HAP-1 (cell line): ENCODE measurements around the gene BRMS1.

ENCODE experiments used
- DNase-seq, 2 experiments: peaks; one replicate each; pipeline ENCODE4 v3.0.0-alpha.2; 2016 to 2020; ENCODE audit warnings: low spot score in 2 of 2
- H3K27me3 ChIP-seq: fragments of 250-450 bp; sonication (Bioruptor Pico); 2 replicates; pipeline ENCODE4 v1.5.1; 2020; ENCODE audit warnings: low read depth, mild to moderate bottlenecking, moderate library complexity
- H3K36me3 ChIP-seq: fragments of 250-450 bp; sonication (Bioruptor Pico); replicated peaks from 2 replicates; pipeline ENCODE4 v1.5.1; 2020; ENCODE audit warnings: mild to moderate bottlenecking
- H3K4me1 ChIP-seq: fragments of 250-450 bp; sonication (Bioruptor Pico); 2 replicates; pipeline ENCODE4 v1.5.1; 2020; ENCODE audit warnings: mild to moderate bottlenecking
- H3K4me3 ChIP-seq: fragments of 250-450 bp; sonication (Bioruptor Pico); 2 replicates; pipeline ENCODE4 v1.5.1; 2020; ENCODE audit warnings: mild to moderate bottlenecking, moderate library complexity
- H3K9me3 ChIP-seq: fragments of 250-450 bp; sonication (Bioruptor Pico); 2 replicates; pipeline ENCODE4 v1.5.1; 2020; ENCODE audit warnings: mild to moderate bottlenecking, moderate library complexity
- in situ Hi-C: fragments of 300-500 bp; cut with MboI; formaldehyde crosslinking; loops from 3 replicates; pipeline ENCODE4 v1.14.3; 2020; ENCODE audit warnings: low sequenced_read_pairs, inconsistent platforms, mixed read lengths

The BRMS1 gene

DNA sequence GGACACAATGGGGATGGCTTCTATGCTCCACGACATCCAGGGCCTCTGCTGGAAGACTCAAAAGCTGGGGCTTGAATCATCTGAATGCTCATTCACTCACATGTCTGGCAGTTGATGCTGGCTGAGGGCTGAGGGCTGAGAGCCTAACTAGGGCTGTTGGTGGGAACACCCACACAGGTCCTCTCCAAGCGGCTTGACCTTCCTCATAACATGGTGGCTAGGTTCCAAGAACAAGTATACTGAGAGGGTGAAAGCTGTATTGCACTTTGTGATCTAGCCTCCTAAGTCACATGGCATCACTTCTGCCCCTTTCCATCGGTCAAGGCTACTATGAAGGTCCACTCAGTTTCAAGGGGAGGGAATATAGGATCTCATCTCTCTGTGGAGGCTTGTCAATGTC, 45.7 kb downstream of the BRMS1 start:
- in situ Hi-C loops = no loop called here
- Histone ChIP-seq H3K4me1 (no peaks in the 10 kb centered on the region), H3K4me3 (no peak overlapping the region), H3K9me3 (no peaks in the 10 kb centered on the region), H3K36me3 (no peaks in the 10 kb centered on the region), H3K27me3 (no peaks in the 10 kb centered on the region)
- DNase-seq = no peak

DNA sequence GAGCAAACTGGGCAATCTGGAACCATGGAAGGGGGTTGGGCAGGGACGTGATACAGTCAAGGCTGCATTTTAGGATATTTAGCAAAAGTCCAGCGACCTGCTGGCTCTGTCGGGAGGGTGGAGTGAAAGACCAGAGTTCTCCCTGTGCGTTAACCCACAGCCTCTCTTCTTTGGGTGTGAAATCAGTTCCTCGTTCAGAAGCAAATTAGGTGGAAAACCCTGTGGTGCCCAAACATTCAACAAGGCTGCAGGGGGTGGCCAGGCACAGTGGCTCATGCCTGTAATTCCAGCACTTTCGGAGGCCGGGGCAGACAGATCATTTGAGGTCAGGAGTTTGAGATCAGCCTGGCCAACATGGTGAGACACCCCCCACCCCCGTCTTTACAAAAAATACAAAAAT, 47.3 kb downstream of the BRMS1 start:
- in situ Hi-C loops = no loop called here
- DNase-seq = no peak
- Histone ChIP-seq H3K4me3 (no peak overlapping the region), H3K27me3 (peaks cover 13% of the 10 kb centered on the region), H3K4me1 (no peaks in the 10 kb centered on the region), H3K9me3 (no peaks in the 10 kb centered on the region), H3K36me3 (no peaks in the 10 kb centered on the region)

DNA sequence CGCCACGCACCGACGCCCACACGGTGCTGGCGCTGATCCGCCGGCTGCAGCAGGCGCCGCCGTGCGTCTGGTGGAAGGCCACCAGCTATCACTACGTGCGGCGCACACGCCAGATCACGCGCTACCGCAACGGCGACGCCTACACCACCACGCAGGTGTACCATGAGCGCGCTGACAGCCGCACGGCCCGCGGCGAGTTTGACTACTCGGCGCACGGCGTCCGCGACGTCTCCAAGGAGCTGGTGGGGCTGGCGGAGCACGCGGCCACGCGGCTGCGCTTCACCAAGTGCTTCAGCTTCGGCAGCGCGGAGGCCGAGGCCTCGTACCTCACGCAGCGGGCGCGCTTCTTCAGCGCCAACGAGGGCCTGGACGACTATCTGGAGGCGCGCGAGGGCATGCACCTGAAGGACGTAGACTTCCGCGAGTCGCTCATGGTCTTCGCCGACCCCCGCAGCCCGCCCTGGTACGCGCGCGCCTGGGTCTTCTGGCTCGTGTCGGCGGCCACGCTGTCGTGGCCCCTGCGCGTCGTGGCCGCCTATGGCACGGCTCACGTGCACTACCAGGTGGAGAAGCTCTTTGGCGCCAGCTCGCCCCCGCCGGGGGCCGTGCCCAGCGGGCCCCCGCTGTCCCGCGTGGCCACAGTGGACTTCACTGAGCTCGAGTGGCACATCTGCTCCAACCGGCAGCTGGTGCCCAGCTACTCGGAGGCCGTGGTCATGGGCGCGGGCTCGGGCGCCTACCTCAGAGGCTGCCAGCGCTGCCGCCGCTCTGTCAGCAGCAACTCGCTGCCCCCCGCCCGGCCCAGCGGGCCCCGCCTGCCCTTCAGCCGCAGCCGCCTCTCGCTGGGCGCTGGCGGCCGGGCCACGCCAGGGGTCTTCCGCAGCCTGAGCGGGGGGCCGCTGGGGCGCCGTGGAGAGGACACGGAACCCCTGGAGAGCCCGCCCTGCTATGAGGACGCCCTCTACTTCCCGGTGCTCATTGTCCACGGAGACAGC, 50.0 kb downstream of the BRMS1 start:
- Histone ChIP-seq H3K9me3 (no peaks in the 10 kb centered on the region), H3K27me3 (peaks cover 29% of the 10 kb centered on the region), H3K4me1 (peaks cover 2% of the 10 kb centered on the region), H3K4me3 (no peak overlapping the region), H3K36me3 (no peaks in the 10 kb centered on the region)
- DNase-seq = no peak
- in situ Hi-C loops = no loop called here

DNA sequence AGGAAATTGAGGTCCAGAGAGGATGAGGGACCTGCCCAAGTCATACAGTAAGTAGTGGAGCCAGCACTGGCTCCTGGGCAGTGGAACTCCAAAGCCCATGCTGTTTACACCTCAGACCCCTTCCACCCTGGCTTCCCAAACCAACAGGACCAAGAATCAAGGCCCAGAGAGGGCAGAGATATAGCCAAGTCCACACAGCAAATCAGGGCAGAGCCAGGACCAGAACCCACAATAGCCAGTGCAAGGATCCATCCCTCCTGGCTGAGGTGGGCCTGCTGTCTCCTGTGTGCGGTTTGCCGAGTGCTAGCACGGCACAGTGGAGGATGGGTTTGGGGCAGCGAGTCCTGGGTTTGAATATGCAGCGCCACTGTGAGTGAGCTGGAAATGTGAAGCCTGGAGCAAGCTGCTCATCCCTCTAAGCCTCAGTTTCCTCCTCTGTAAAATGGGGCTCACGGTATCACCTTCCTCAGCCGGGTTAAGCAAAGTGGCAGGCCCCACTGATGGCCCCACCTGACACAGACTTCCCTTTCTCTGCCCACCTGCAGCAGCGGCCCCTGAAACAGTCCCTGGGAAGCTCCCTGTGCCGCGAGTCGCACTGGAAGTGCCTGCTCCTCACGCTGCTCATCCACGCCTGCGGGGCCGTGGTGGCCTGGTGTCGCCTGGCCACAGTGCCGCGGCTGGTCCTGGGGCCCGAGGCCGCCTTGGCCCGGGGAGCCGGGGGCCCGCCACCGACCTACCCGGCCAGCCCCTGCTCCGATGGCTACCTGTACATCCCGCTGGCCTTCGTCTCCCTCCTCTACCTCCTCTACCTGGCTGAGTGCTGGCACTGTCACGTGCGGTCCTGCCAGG, 50.9 kb downstream of the BRMS1 start:
- peaks cover 5% of the 10 kb centered on the region for H3K4me1 ChIP-seq
- in situ Hi-C loops = no loop called here
- no peak for DNase-seq
- no peak overlapping the region for H3K4me3 ChIP-seq
- H3K27me3 ChIP-seq = peaks cover 29% of the 10 kb centered on the region
- no peaks in the 10 kb centered on the region for H3K9me3 ChIP-seq
- no peaks in the 10 kb centered on the region for H3K36me3 ChIP-seq

DNA sequence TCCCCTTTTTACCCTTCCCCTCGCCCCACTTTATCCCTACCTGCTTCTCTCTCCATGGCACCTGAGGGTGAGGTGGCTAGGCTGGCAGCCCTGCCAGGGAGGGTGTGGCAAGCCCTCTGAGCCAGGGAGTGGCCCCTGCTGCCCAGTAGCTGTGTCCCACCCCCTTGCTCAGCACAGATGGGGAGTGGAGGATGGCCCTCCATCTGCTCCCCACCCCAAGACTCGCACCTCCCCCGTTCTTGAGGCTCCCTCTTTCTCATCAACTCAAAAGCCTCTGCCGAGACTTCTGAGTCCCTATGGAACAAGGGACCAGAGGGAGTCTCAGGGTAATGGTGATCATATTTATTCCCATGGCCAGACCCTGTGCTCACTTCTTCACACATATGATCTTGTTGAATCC, 51.6 kb downstream of the BRMS1 start:
- in situ Hi-C loops = no loop called here
- Histone ChIP-seq H3K27me3 (peaks cover 29% of the 10 kb centered on the region), H3K36me3 (peaks cover 3% of the 10 kb centered on the region), H3K9me3 (no peaks in the 10 kb centered on the region), H3K4me3 (no peak overlapping the region), H3K4me1 (peaks cover 5% of the 10 kb centered on the region)
- no peak for DNase-seq

DNA sequence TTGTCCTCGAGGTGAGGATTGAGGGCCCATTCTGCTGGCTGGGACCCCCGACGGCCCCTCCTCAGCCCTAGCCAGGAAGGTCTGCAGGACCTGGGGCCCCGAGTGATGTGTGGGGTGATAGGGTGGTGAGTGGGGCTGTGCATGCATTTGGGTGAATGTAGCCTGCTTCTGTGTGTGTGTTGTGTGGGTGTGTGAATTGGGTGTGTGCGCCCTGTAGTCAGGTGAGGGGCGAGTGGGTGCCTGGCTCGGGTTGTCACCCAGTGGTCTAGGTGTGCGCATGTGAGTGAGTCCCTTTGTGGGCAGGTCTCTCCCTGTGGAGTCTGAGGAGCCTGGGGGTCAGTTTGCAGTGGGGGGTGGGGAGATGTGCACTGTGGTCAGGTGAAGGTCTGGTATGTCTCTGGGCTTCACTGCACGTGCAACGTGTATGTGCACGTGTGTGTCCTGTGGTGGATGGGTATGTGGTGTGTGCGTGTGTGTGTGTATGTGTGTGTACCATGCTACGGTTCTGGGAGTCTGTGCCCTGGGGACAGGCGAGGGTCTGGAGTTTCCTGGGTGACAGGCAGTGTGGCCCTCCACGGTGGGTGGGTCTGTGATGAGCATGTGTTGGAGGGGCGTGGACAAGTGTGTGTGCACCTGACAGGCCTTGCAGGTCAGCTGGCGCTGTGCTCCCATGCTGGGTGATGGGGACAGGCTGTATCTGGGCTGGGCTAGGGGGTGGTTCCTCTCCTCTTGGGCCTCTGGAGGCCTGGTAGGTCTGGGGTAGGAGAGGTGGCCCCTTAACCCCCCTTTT, 52.2 kb downstream of the BRMS1 start:
- Histone ChIP-seq H3K27me3 (peaks cover 29% of the 10 kb centered on the region), H3K9me3 (no peaks in the 10 kb centered on the region), H3K4me3 (no peak overlapping the region), H3K4me1 (peaks cover 9% of the 10 kb centered on the region), H3K36me3 (peaks cover 3% of the 10 kb centered on the region)
- in situ Hi-C loops = no loop called here
- no peak for DNase-seq

DNA sequence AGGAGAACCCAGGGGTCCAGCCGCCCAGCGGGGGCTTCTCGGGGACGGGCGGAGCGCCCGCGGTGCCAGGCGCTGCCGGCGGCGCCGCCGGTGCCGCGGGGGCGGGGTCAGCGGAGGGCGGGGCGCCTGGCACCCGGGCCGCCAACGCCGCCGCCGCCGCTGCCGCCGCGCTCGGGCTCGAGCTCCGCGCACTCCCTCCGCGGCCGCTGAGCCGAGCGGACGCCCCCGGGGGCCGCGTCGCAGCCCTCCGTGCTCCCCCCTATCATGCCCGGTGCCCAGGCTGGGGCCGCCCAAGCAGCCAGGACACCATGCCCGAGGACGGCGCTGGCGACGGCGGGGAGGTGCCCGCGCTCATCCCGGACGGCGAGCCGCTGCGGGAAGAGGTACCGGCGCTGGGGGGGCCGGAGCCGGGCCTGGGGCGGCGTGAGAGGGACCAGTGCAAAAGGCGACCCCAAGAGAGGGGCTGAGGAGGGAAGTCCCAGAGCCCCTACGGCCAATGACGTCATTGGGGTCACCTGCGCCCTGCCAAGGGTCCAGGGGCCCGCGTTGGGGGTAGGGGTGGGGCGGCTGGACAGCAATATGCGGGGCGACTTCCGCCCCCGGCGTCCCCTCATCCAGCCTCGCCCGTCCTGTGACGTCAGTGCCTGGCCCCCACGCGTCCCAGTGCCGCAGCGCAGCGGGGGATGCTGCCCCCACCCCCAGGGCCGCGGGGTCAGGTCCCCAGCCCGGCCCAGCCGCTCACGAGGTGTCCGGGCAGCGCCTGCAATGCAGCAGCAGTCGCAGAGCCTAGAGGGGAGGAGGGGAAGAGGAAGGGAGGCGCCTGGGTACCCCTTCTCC, 53.0 kb downstream of the BRMS1 start, which contains the start of gene TMEM151A:
TMEM151A (plus strand) TSS at position 189 of the 837 bp plus-strand sequence; CDS start at position 309, 120 bp downstream.
- H3K27me3 ChIP-seq = peaks cover 29% of the 10 kb centered on the region
- DNase-seq = no peak
- H3K4me3 ChIP-seq = peak within 1 kb of the TSS; percentile 21
- in situ Hi-C loops = no loop called here
- peaks cover 3% of the 10 kb centered on the region for H3K36me3 ChIP-seq
- no peaks in the 10 kb centered on the region for H3K9me3 ChIP-seq
- H3K4me1 ChIP-seq = peaks cover 9% of the 10 kb centered on the region

DNA sequence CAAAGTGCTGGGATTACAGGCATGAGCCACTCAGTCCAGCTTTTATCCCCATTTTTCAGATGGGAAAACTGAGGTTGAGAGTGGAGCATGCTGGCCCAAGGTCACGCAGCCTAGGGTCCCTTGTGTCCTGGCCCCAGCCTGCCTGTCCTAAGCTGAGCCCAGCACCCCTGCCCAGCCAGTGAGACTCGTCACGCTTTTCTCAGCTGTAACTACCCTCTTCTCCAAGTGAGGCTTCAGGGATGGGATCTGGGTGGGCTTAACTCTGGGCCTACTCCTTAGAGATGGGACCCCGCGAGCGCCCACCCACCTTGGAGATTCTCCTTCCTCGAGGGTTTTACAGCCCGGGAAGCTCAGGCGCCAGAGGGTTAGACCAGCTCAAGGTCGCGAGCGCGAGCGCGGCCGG, 53.6 kb downstream of the BRMS1 start:
- Histone ChIP-seq H3K36me3 (peaks cover 6% of the 10 kb centered on the region), H3K9me3 (no peaks in the 10 kb centered on the region), H3K4me1 (peaks cover 9% of the 10 kb centered on the region), H3K27me3 (peaks cover 29% of the 10 kb centered on the region), H3K4me3 (no peak overlapping the region)
- no peak for DNase-seq
- in situ Hi-C loops = no loop called here

DNA sequence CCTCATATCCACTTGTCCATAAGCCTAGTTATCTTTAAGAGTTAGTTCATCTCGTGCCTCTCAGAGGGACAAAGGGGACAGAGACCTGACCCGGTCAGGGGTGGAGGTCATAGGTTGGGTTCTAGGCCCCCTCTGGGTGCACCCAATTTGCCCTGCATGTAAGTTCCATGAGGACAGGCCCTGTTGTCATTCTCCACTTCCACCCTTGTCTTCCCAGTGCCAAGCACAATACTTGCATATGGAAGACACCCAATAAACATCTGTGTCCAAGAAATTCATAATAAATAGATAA, 54.6 kb downstream of the BRMS1 start:
- peaks cover 8% of the 10 kb centered on the region for H3K36me3 ChIP-seq
- no peaks in the 10 kb centered on the region for H3K9me3 ChIP-seq
- no peak overlapping the region for H3K4me3 ChIP-seq
- no peak for DNase-seq
- H3K4me1 ChIP-seq = peaks cover 9% of the 10 kb centered on the region
- peaks cover 29% of the 10 kb centered on the region for H3K27me3 ChIP-seq
- in situ Hi-C loops = no loop called here

DNA sequence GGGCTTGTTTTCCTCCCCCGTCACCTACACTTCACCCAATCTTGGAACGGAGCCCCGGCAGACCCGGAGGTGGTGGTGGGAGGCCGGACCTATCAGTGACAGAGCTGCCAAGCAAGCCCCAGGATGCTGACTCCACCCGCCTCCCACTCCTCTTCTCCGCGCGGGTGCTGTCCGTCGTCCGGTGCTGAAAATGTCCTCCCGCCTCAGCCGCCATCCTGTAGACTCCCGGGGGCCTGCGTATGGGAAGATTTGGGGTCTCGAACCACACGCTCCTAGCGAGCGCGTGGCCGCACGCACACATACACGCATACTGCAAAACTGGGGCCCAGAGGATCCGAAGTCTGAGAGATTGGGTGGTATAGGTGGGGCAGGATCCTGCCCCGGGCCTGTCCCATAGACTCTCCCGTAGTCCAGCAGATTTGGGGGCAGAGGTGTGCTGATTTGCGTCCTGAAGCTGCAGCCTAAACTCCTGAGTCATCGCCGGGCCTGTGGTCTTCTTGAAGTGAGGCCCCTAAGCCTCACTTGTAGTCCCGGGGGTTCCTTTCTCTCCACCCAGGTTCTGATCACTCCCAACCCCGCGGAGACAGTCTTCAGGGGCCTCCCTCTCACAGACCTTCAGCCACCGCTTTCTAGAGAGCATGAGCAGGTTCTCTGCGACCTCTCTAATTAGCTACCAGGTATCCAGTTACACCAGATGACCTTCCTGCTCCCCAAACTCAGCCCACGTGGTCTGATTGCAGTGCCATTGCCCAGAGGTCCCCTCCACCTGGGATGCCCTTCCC, 55.2 kb downstream of the BRMS1 start:
- in situ Hi-C loops = no loop called here
- Histone ChIP-seq H3K4me1 (peaks cover 9% of the 10 kb centered on the region), H3K9me3 (no peaks in the 10 kb centered on the region), H3K4me3 (peak overlapping the region; percentile 71), H3K27me3 (peaks cover 29% of the 10 kb centered on the region), H3K36me3 (peaks cover 11% of the 10 kb centered on the region)
- DNase-seq = peak; percentile 59 to 90

DNA sequence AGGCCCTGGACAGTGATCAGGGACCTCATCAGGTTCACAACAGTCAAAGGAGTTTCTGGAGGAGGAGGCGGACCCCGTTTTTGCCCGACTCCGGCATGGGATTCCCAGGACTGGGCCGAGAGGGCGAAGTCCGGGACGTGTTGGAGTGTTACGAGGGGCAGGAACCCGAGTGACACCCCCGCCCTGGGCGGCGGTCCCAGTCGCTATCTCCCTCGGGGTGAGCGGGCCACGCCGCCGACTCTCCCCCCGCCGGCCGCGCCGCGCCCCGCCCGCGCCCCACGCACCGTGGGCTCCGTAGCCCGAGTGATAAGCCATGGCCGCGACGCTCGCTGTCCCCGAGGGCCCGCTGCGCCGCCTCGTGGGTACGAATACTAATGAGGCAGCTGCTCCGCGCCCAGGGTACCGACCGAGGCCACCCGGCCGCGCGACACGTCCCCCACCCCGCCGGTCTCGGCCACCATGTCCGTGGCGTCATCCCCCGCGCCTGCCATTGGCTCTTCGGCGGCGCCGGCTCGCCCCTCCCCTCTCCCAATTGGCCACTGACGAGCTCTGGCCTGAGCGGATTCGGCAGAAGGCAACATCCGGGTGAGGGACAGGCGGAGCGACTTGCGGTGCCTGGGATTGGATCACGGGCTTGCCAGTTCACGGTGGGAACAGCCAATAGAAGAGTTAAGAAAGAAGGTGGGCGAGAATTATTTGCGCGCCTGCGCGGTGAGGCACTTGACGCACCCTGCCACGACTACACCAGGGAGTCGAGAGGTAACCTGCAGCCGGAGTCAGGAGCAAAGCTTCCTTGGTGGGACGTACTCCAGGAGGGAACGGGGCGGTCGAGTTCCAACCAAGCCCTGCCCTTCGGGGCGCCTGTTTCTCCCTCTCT, 56.0 kb downstream of the BRMS1 start, which contains the start of gene YIF1A:
YIF1A (minus strand) TSS at position 473 of the 877 bp plus-strand sequence; CDS start at position 315, 158 bp downstream.
- Histone ChIP-seq H3K4me3 (peak within 1 kb of the TSS; percentile 71), H3K4me1 (peaks cover 9% of the 10 kb centered on the region), H3K9me3 (no peaks in the 10 kb centered on the region), H3K27me3 (peaks cover 29% of the 10 kb centered on the region), H3K36me3 (peaks cover 11% of the 10 kb centered on the region)
- in situ Hi-C loops = no loop called here
- DNase-seq = peak; percentile 99
